Smooth muscle cell (in vitro differentiated cells): Measurements from ENCODE around the gene SRC. TPM values are rescaled to one million over a fixed set of nuclear protein-coding genes. Genes with fewer than 3 reads are reported as not detected.

Experiments
- DNase-seq: peaks from one replicate; lab custom pipeline; 2025; ENCODE audit not compliant: unreplicated experiment; lab: John Stamatoyannopoulos, UW
- H2AFZ ChIP-seq: fragments of 200-600 bp; sonication (generic); 2 replicates; pipeline ENCODE4 v1.6.0; 2016; ENCODE audit warnings: antibody characterized with exemption, low read depth, mild to moderate bottlenecking
- H3F3A ChIP-seq: fragments of 200-600 bp; sonication (generic); 2 replicates; pipeline ENCODE4 v1.6.0; 2017; ENCODE audit warnings: antibody characterized with exemption, low read depth
- H3K27ac ChIP-seq: fragments of 200-600 bp; sonication (generic); 2 replicates; pipeline ENCODE4 v1.5.1; 2016; ENCODE audit warnings: low read depth, mild to moderate bottlenecking
- H3K27me3 ChIP-seq: fragments of 200-600 bp; sonication (generic); 2 replicates; pipeline ENCODE4 v1.6.1; 2016; ENCODE audit warnings: low read depth, mild to moderate bottlenecking
- H3K36me3 ChIP-seq: fragments of 200-600 bp; sonication (generic); 2 replicates; pipeline ENCODE4 v1.5.1; 2016; ENCODE audit warnings: low read depth
- H3K4me1 ChIP-seq: fragments of 200-600 bp; sonication (generic); 2 replicates; pipeline ENCODE4 v1.5.1; 2016; ENCODE audit warnings: low read depth
- H3K4me2 ChIP-seq: fragments of 200-600 bp; sonication (generic); 2 replicates; pipeline ENCODE4 v1.6.0; 2016; ENCODE audit warnings: mild to moderate bottlenecking
- H3K4me3 ChIP-seq: fragments of 200-600 bp; sonication (generic); 2 replicates; pipeline ENCODE4 v1.5.1; 2016; ENCODE audit warnings: mild to moderate bottlenecking
- H3K79me2 ChIP-seq: fragments of 200-600 bp; sonication (generic); 2 replicates; pipeline ENCODE4 v1.6.0; 2016; ENCODE audit warnings: low read depth, mild to moderate bottlenecking
- H3K9ac ChIP-seq: fragments of 200-600 bp; sonication (generic); 2 replicates; pipeline ENCODE4 v1.6.0; 2016; ENCODE audit warnings: low read depth
- H3K9me3 ChIP-seq: fragments of 200-600 bp; sonication (generic); replicated peaks from 2 replicates; pipeline ENCODE4 v1.5.1; 2016; ENCODE audit warnings: low read depth
- H4K20me1 ChIP-seq: fragments of 200-600 bp; sonication (generic); 2 replicates; pipeline ENCODE4 v1.6.0; 2016; ENCODE audit warnings: low read depth
- WGBS: methylation state at CpG from one replicate; pipeline ENCODE4 v1.1.7; 2016; ENCODE audit warnings: low lambda C conversion rate; 5-methylcytosine and 5-hydroxymethylcytosine counted together
- polyA plus RNA-seq: library from polyadenylated mRNA; unstranded; fragments of >200 nt; fragmentation: Nextera tagmentation; extraction: Ambion mirVana; gene quantifications from 2 replicates; pipeline ENCODE4 v1.2.1, GENCODE V29; 2016
- total RNA-seq: library from RNA; depleted of rRNA; stranded (reverse); fragments of >200 nt; gene quantifications from 2 replicates; pipeline ENCODE4 v1.2.3, GENCODE V29; 2014
- TF ChIP-seq, protein P1 (sequence below): fragments of 200-600 bp; sonication (generic); IDR thresholded peaks from 2 replicates; pipeline ENCODE4 v1.5.1; 2017; ENCODE audit warnings: borderline replicate concordance, mild to moderate bottlenecking, antibody characterized with exemption; ENCODE audit not compliant: insufficient read depth, poor library complexity, severe bottlenecking

SRC gene
- total and polyA plus RNA-seq, 2 experiments from 2014 or later, result 26.0 to 36.5 TPM

DNA sequence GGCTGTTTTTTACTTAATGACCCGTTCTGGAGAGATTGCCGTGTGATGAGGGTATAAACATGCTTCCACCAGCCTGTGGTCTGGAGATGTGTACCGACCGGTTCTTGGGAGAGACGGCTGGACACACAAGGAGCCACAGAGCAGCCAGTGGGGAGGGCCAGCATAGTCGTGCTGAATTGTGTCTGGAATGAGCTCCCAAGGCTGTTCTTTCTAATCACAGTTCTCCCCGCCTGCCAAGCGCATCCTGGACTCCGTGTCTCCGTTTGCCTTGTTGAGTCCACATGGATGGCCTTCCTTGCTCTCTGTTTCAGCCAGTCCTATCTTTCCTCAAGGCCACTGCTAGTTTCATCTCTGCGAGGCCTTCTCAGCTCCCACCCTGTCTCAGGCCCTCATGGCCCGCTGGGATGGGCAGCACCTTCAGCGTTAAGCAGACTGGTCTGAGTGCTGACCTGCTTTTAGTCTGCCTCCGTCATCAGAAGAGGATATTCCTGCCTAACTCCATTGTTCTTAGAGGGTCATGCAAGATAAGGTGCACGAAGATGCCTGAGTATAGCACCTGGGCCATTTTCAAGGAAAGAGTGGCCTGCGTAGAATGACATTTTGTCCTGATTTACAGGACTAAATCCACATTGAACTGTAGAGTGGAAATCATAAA is 35.9 kb upstream of the SRC start:
- Histone ChIP-seq H2AFZ (no peak overlapping the region), H3K4me1 (peaks cover 21% of the 10 kb centered on the region), H4K20me1 (peaks cover 6% of the 10 kb centered on the region), H3K36me3 (no peaks in the 10 kb centered on the region), H3K79me2 (peaks cover 31% of the 10 kb centered on the region), H3K27me3 (no peaks in the 10 kb centered on the region), H3K9ac (peak overlapping the region; percentile 73), H3K4me3 (no peak overlapping the region), H3K4me2 (no peak overlapping the region), H3K9me3 (no peaks in the 10 kb centered on the region), H3F3A (peaks cover 30% of the 10 kb centered on the region), H3K27ac (peak overlapping the region; percentile 97)
- no peak for DNase-seq
- 43% methylated on average over 16 of the region's 16 CpGs for WGBS
- TF ChIP-seq, protein P1, sequence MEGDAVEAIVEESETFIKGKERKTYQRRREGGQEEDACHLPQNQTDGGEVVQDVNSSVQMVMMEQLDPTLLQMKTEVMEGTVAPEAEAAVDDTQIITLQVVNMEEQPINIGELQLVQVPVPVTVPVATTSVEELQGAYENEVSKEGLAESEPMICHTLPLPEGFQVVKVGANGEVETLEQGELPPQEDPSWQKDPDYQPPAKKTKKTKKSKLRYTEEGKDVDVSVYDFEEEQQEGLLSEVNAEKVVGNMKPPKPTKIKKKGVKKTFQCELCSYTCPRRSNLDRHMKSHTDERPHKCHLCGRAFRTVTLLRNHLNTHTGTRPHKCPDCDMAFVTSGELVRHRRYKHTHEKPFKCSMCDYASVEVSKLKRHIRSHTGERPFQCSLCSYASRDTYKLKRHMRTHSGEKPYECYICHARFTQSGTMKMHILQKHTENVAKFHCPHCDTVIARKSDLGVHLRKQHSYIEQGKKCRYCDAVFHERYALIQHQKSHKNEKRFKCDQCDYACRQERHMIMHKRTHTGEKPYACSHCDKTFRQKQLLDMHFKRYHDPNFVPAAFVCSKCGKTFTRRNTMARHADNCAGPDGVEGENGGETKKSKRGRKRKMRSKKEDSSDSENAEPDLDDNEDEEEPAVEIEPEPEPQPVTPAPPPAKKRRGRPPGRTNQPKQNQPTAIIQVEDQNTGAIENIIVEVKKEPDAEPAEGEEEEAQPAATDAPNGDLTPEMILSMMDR, result no peak

DNA sequence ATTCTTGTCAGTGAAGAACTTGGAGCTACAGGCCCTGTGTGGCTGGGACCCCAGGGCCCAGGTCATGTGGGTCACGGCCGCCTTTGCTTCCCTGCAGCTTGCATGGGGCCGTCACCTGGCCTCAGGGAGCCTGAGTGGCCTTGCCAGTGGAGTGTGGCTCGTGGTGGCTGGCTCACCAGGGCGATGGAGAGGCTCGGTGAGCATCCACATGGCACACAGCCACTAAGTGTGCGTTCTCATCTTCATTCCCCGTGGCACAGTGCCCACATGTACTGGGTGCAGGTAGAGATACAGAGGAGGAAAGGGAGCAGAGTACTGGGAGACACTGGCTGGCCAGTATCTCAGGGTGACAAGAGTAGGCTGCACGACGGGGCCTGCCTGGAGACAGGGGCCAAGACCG is 35.0 kb upstream of the SRC start:
- no peak for DNase-seq
- peak overlapping the region; percentile 97 for H3K27ac ChIP-seq
- H4K20me1 ChIP-seq, result peaks cover 6% of the 10 kb centered on the region
- no peak overlapping the region for H2AFZ ChIP-seq
- no peak overlapping the region for H3K9ac ChIP-seq
- H3K4me3 ChIP-seq, result no peak overlapping the region
- H3F3A ChIP-seq, result peaks cover 39% of the 10 kb centered on the region
- TF ChIP-seq, protein P1, result no peak
- H3K27me3 ChIP-seq, result no peaks in the 10 kb centered on the region
- H3K79me2 ChIP-seq, result peaks cover 23% of the 10 kb centered on the region
- 90% methylated on average over 11 of the region's 11 CpGs for WGBS
- no peak overlapping the region for H3K4me2 ChIP-seq
- H3K9me3 ChIP-seq, result no peaks in the 10 kb centered on the region
- no peaks in the 10 kb centered on the region for H3K36me3 ChIP-seq
- peaks cover 30% of the 10 kb centered on the region for H3K4me1 ChIP-seq

DNA sequence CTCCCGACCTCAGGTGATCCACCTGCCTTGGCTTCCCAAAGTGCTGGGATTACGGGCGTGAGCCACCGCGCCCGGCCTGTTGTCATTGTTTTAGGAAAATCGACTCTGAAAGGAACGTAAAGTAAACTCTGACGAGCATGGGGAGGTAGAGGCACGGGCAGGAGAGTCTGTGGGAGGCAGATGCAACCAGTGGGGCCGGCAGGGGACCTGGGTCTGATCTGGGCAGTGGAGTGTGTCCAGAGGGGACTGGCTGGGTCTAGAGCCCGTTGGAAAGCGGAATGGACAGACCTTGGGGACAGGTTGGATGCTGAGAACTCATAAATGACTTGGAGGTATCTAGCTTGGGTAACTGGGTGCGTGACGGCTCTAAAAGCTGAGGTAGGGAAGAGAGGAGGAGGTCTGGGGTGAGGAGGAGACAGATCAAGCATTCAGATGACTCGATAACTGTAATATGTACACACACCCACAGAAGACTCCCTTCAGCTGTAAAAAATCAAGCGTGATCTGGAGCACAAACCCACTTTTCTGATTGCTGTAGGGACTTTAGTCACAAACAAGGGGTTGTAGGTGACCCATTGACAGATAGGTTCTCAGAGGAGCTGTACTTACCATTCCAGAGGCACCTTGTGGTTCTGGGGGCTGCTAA is 34.1 kb upstream of the SRC start:
- peaks cover 43% of the 10 kb centered on the region for H3F3A ChIP-seq
- no peaks in the 10 kb centered on the region for H3K9me3 ChIP-seq
- H3K4me3 ChIP-seq, result no peak overlapping the region
- peaks cover 6% of the 10 kb centered on the region for H4K20me1 ChIP-seq
- no peak overlapping the region for H2AFZ ChIP-seq
- TF ChIP-seq, protein P1, result no peak
- no peaks in the 10 kb centered on the region for H3K27me3 ChIP-seq
- H3K4me2 ChIP-seq, result peak overlapping the region; percentile 62
- DNase-seq, result no peak
- no peaks in the 10 kb centered on the region for H3K36me3 ChIP-seq
- peaks cover 30% of the 10 kb centered on the region for H3K4me1 ChIP-seq
- peaks cover 14% of the 10 kb centered on the region for H3K79me2 ChIP-seq
- peak overlapping the region; percentile 77 for H3K9ac ChIP-seq
- H3K27ac ChIP-seq, result peak overlapping the region; percentile 97
- 81% methylated on average over 17 of the region's 17 CpGs for WGBS
